Stimulated activated memory B cell treated with anti-CD40 and anti-IgM and Interleukin-4, amounts not matched to agents 10 μg/mL and 1 μg/mL and 100 μg/mL, for 72 hours (primary cell): ENCODE results near the gene MELTF.
A peak's percentile ranks its signal among the peaks of the same experiment; 100 is the strongest.

Source experiments
- ATAC-seq: fragments of 150-1000 bp; cut with Tn5 transposase; 2 replicates; pipeline ENCODE4 v1.10.0; 2021
- H3K27ac Mint-ChIP-seq: one replicate; pipeline ENCODE4 v1.8.0; 2022; ENCODE audit warnings: mild to moderate bottlenecking, mixed read lengths
- H3K27me3 Mint-ChIP-seq: one replicate; pipeline ENCODE4 v1.8.0; 2022; ENCODE audit warnings: mixed read lengths
- H3K36me3 Mint-ChIP-seq: one replicate; pipeline ENCODE4 v1.8.0; 2022; ENCODE audit warnings: mixed read lengths
- H3K4me1 Mint-ChIP-seq: one replicate; pipeline ENCODE4 v1.8.0; 2022; ENCODE audit warnings: mixed read lengths
- H3K4me3 Mint-ChIP-seq: one replicate; pipeline ENCODE4 v1.8.0; 2022; ENCODE audit warnings: mild to moderate bottlenecking, moderate library complexity, mixed read lengths
- H3K9me3 Mint-ChIP-seq: one replicate; pipeline ENCODE4 v1.8.0; 2022; ENCODE audit warnings: mixed read lengths

MELTF gene

DNA sequence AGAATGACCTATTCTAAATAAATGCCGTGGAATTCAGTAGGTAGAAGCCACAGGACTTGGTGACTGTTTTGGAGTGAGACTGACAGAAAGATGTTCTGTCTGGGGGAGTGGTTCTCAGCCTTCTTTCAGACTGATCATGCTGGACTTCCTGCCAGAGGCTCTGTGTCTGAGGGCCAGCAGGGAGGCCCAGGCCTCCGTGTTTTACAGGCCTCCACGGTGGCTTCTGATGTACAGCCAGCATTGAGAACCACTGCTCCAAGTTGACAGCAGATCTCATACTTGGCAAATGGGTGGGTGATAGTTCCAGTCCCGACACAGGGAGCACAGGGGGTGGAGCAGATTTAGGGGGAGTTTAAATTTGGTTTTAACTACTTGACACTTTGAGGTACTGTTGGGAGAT lies 54.3 kb downstream of the MELTF start:
- H3K9me3 Mint-ChIP-seq: no peaks in the 10 kb centered on the region
- peaks cover 16% of the 10 kb centered on the region for H3K4me1 Mint-ChIP-seq
- H3K36me3 Mint-ChIP-seq: no peaks in the 10 kb centered on the region
- peaks cover 48% of the 10 kb centered on the region for H3K27me3 Mint-ChIP-seq
- H3K27ac Mint-ChIP-seq: no peak overlapping the region
- no peak for ATAC-seq
- no peak overlapping the region for H3K4me3 Mint-ChIP-seq

DNA sequence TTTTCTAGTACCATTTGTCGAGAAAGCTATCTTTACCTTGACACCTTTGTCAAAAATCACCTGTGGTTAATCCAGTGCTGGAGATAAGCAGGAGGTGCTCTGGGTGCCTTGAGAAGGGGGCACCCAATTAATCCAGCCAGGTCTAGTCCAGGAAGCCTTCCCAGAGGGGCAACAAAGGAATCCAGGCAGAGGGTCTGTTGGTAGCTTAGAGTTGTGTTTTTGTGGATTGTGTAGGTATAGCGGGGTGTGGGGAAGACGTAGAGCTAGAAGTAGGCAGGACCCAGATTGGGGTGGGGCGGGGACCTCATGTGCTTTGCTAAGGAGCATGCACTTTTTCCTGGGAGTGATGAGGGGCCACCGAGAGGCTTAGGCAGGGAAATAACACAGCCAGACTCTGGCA lies 55.0 kb downstream of the MELTF start:
- no peaks in the 10 kb centered on the region for H3K36me3 Mint-ChIP-seq
- no peak overlapping the region for H3K4me3 Mint-ChIP-seq
- H3K4me1 Mint-ChIP-seq: peaks cover 20% of the 10 kb centered on the region
- H3K9me3 Mint-ChIP-seq: no peaks in the 10 kb centered on the region
- no peak overlapping the region for H3K27ac Mint-ChIP-seq
- peaks cover 41% of the 10 kb centered on the region for H3K27me3 Mint-ChIP-seq
- no peak for ATAC-seq

DNA sequence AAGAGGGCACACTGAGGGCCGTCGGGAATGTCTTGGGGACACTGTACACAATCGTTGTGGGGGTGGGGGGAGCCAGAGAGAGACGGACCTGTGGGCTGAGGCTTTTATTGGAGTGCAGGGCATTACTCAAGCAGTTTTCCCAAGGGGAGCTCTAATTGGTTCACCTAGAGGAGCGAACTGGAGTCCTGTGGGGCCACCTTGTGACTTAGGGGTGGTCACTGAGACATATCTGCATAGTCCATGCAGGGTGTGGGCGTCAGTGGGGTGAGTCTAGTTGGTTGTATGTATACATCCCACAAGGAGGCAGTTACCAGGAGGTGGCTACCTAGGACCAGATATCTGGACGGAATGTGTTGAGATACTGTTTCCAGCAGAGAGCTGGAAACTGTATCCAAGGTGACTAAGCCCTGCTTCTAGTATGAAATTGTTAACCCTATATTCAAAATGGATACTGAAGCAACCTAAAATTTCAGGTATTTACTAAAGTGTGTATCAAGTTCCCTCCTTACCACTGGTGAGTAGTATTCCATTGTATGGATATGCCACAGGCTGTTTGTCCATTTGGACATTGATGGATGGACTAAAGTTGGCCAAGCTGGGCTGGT lies 58.4 kb downstream of the MELTF start:
- Mint-ChIP-seq H3K9me3 (peaks cover 1% of the 10 kb centered on the region), H3K4me1 (peaks cover 24% of the 10 kb centered on the region), H3K36me3 (peaks cover 8% of the 10 kb centered on the region), H3K27me3 (peaks cover 25% of the 10 kb centered on the region), H3K27ac (peak overlapping the region; percentile 66), H3K4me3 (peak overlapping the region; percentile 75)
- ATAC-seq: no peak

DNA sequence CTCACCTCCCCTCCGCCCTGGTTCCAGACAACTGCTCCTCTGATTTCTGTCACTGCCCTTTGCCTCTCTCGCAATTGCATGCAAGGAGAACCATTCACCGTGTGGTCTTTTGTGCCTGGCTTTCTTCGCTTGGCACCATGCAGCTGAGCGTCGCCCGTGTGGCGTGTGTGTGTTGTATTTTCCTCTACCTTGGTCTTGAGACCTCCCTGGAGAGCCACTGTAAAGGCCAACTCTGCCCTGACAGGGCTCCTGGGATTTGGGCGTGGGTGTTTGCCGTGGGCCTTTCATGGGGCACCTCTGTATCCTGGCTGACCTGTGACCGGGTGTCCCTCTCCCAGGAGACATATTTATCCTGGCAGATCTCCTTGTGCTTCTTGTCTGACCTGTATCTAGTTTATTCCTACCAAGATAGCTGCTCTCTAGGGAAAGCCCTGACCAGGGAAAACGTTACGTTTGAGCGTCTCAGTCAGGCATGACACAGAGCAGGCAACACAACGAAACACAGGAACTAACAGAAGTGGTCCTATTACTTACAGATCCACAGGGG lies 59.0 kb downstream of the MELTF start:
- peak; percentile 10 for ATAC-seq
- peak overlapping the region; percentile 66 for H3K27ac Mint-ChIP-seq
- peaks cover 14% of the 10 kb centered on the region for H3K36me3 Mint-ChIP-seq
- peak overlapping the region; percentile 75 for H3K4me3 Mint-ChIP-seq
- H3K27me3 Mint-ChIP-seq: peaks cover 21% of the 10 kb centered on the region
- H3K4me1 Mint-ChIP-seq: peaks cover 28% of the 10 kb centered on the region
- peaks cover 6% of the 10 kb centered on the region for H3K9me3 Mint-ChIP-seq

DNA sequence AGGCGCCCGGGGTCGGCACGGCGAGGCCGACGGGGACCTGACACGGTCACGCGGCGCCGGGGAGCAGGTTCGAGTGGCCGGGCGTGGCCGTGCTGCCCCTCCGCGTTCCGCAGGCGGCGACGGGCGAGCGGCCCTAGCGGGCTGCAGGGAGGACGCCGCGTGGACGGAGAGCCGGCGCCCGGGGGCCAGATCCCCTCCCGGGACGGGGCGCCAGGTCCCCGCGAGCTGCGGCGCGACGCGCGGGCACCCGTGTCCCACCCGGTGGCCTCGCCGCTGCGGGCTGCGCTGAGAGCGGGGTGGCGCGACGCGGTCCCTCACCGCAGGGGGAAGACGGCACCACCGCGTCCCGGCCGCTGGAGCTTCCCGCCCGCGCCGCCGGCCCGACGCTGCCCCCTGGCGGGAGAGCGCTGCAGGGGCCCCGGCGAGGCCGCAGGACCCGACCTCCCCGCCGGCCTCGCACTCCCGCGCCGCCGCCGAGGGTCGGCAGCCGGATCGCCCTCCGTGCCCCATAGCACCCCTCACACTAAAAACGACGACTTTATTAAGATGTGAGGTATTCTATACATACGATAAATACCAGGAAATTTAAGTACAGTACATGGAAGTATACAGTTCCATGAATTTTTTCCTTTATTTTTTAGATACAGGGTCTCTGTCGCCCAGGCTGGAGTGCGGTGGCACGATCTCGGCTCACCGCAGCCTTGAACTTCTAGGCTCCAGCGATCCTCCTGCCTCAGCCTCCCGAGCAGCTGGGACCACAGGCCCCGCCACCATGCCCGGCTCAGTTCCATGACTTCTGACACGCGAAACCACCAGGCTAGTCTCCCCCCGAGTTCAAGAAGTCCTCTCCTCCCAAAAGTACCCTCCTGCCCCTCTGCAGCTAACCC lies 59.7 kb downstream of the MELTF start:
- Mint-ChIP-seq H3K9me3 (peaks cover 10% of the 10 kb centered on the region), H3K4me3 (peak overlapping the region; percentile 75), H3K4me1 (peaks cover 36% of the 10 kb centered on the region), H3K36me3 (peaks cover 21% of the 10 kb centered on the region), H3K27ac (peak overlapping the region; percentile 66), H3K27me3 (peaks cover 13% of the 10 kb centered on the region)
- peak; percentile 81 for ATAC-seq

DNA sequence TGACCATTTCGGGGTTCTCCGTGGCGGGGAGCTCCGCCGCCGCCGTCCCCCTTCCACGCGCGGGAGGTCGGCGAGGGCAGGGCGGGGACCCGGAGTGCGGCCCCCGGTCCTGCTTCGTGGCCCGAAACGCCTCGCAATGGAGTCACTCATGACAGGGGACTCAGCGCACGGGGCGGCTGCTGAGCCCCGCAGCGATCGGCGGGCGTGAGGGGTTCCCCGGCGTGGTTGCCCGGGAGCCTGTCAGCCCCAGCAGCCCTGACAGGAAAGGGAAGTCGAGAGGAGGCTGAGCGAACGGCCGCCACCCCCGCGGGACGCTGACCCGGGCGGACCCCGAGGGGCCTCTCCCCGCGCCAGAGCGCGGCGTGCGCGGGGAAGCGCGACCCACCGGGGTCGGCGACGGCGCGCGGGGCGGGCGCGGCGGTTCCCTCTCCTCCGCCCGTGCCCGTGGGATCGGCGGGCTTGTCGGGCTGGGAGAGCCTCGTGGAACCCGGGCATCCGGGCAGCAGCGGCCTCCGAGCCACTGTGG lies 60.4 kb downstream of the MELTF start:
- peak overlapping the region; percentile 46 for H3K27ac Mint-ChIP-seq
- ATAC-seq: peak; percentile 68
- peaks cover 23% of the 10 kb centered on the region for H3K36me3 Mint-ChIP-seq
- peaks cover 10% of the 10 kb centered on the region for H3K9me3 Mint-ChIP-seq
- H3K4me3 Mint-ChIP-seq: peak overlapping the region; percentile 82
- peaks cover 41% of the 10 kb centered on the region for H3K4me1 Mint-ChIP-seq
- H3K27me3 Mint-ChIP-seq: peaks cover 7% of the 10 kb centered on the region

DNA sequence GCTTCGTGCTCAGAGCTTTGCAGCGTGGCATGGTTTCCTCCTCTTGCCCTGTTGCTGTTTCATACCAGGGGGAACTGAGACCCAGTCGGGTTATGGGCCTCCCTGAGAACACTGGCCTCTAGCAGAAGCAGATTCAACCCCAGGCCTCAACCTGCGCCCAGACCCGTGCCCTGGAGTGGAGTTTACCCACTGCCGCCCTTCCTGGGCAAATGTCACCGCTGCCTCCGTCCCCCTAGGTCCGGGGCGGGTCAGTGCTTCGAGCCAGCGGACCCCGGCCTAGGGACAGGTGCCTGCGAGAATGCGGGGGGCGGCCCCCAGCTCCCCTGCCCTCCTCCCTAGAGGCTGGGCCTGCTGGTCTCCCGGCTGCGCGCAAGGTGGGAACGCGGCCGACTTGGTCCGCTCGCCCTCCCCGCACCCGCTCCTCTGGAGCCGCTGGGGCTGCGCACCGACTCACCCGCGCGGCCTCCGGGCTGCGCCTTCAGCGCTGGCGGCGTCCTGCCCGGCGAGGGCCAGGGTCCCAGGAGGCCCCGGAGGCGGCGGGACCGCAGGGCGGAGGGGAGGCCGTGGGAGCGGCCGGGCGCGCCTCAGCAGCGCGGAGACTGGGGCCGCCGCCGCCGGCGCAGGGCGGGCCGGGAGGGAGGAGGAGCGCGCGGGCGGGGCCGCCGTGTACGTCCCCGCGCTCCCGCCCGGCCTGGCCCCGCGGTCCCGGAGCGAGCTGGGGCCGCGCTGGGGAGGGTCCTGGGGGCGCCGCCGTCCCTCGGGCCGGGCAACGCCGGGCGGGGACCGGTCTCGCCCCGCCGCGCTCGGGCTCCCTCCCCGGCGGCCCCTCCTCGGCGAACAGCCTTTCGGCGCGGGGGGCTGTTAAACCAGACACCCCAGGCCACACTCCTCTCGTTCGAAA lies 61.1 kb downstream of the MELTF start, which contains the start of gene PIGZ:
Gene PIGZ, minus strand, starts transcription at position 601 of the 901 bp plus-strand sequence. CDS start 16,802 bp downstream, outside the sequence.
- Mint-ChIP-seq H3K4me1 (peaks cover 43% of the 10 kb centered on the region), H3K4me3 (peak within 1 kb of the TSS; percentile 82), H3K27ac (peak within 1 kb of the TSS; percentile 46), H3K27me3 (peaks cover 7% of the 10 kb centered on the region), H3K9me3 (peaks cover 10% of the 10 kb centered on the region), H3K36me3 (peaks cover 23% of the 10 kb centered on the region)
- peak; percentile 81 for ATAC-seq

DNA sequence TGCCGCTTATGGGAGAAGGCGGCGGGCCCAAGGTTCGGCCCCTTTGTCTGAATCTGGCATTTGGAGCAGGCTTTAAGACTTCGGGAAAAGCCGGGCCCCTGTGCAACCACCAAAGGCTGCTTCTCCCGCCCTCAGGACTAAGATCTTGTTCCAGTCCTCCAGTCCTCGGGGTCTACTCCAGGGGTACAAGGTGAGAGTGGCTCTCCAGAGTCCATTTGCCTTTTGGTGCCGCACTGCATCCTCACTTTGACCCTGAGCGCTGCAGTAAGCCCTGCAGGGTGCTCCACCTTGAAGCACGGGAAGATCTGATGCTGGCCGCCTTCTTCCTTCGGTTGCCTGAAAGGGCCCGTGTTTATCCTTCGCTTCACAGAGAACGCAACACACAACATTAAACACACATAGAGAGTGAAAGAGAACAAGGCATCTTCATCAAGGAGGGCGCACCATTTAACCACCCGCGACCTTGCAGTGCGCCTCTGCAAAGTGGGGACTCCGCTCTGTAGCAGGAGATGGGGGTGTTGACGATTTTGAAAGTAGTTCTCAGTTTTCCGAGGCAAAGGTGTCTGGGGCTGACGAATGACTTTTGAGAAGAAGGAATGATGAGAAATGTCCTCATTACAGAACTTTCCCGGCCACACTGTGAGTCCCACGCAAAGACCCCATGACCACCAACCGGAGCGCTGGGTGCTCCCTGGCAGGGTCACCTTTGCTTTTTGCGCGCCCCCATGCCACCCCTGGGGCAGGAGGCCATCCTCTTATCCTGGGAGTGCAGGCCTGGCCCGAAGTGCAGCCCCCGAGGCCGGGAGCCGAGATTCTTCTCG lies 62.0 kb downstream of the MELTF start:
- peaks cover 23% of the 10 kb centered on the region for H3K36me3 Mint-ChIP-seq
- peak overlapping the region; percentile 63 for H3K4me3 Mint-ChIP-seq
- no peak for ATAC-seq
- peaks cover 10% of the 10 kb centered on the region for H3K9me3 Mint-ChIP-seq
- H3K27ac Mint-ChIP-seq: no peak overlapping the region
- peaks cover 51% of the 10 kb centered on the region for H3K4me1 Mint-ChIP-seq
- peaks cover 7% of the 10 kb centered on the region for H3K27me3 Mint-ChIP-seq

DNA sequence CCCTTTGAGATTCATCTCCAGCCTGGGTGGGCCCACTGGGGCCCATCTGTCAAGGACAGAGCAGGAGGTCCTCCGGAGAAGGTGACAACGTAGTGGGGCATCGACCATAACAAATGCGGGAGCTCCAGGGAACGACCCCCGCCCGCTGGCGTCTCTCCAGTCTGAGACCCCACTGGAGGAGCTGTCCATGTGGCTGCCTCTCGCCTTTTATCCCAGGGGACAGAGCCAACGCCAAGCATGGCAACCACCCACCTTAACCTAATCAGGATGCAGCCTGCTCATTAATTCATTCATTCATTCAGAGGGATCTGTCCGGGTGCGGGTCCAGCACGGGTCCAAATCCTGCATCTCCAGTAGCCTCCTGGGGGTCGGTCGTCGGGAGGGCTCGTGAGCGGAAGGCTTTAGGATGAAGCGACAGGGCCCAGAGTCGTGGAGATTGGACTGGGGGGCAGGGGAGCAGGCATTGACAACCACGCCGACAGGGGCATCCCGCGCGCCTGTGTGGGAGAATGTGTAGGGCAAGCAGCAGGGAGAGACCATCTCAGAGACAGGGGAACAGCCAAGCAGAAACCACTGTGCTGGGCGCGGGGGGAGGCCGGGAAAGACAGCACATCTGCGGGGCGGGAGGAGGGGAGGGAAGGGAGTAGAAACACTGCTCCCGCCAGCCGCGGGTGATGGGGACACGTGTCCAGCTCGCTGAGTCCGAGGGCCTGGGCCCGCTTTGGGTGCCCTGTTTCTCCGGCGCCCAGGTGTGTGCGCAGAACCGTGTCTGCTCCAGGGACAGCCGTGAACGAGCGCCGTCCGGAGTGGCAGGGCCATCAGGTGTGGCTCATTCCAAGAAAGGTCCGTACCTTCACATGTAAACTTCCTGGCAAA lies 62.9 kb downstream of the MELTF start:
- H3K36me3 Mint-ChIP-seq: peaks cover 23% of the 10 kb centered on the region
- H3K27ac Mint-ChIP-seq: no peak overlapping the region
- peaks cover 60% of the 10 kb centered on the region for H3K4me1 Mint-ChIP-seq
- H3K9me3 Mint-ChIP-seq: peaks cover 10% of the 10 kb centered on the region
- no peak for ATAC-seq
- H3K27me3 Mint-ChIP-seq: peaks cover 7% of the 10 kb centered on the region
- peak overlapping the region; percentile 16 for H3K4me3 Mint-ChIP-seq

DNA sequence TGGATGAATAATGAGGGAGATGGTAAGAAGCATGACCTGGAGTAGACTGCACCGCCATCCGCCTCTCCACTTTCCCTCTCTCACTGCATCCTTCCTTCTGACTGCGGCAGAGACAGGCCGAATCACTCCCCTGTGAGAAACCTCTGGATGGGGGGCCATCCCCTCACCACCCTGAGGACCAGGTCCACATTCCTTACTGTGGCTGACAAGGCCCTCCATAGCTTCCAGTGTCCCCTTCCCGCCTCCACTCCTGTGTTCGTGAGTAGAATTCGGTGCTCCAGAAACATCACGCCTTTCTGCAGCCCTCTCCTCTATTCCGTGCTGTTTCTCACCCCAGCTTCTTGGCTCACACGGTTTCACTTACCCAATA lies 63.8 kb downstream of the MELTF start:
- ATAC-seq: no peak
- Mint-ChIP-seq H3K27ac (no peak overlapping the region), H3K27me3 (peaks cover 1% of the 10 kb centered on the region), H3K4me1 (peaks cover 59% of the 10 kb centered on the region), H3K4me3 (no peak overlapping the region), H3K36me3 (peaks cover 23% of the 10 kb centered on the region), H3K9me3 (peaks cover 10% of the 10 kb centered on the region)

DNA sequence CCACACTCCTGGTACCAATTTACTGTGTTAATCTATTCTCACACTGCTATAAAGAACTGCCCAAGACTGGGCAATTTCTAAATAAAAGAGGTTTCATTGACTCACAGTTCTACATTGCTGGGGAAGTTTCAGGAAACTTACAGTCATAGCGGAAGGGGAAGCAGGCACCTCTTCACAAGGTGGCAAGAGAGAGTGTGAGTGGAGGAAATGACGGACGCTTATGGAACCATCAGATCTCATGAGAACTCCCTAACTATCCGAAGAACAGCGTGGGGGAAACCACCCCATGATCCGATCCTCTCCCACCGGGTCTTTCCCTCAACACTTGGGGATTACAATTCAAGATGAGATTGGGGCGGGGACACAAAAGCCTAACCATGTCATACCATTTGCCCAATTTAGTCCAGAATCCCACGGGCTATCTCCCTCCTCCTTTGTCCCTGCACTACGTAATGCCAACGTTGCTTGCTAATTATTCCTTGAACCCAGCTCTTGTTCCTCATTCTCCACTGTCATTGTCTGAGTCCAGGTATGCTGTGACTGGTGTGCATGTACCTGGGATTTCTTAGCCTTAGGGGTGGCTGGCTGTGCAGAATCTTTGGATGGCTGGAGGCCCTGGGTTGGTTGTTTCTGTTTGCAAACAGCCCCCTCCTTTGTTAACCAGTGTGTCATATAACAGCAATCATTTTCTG lies 64.4 kb downstream of the MELTF start:
- Mint-ChIP-seq H3K27ac (no peak overlapping the region), H3K9me3 (peaks cover 10% of the 10 kb centered on the region), H3K4me3 (no peak overlapping the region), H3K27me3 (no peaks in the 10 kb centered on the region), H3K36me3 (peaks cover 23% of the 10 kb centered on the region), H3K4me1 (peaks cover 53% of the 10 kb centered on the region)
- ATAC-seq: no peak

DNA sequence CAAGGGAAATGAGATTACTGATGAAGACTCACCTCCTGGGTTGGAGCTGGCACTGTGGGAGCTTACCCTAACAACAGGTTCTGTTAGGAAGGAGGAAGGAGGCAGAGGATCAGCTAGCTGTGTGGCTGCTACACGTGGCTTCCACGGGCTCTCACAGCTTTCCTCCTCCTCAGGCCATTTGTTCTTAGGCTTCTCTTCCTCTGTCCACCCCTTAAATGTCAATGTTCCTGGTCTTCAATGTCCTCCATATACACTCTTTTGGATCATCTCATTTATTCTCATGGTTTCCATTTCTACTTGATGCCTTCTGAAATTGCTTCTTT lies 66.0 kb downstream of the MELTF start:
- no peak overlapping the region for H3K27ac Mint-ChIP-seq
- no peak overlapping the region for H3K4me3 Mint-ChIP-seq
- no peaks in the 10 kb centered on the region for H3K27me3 Mint-ChIP-seq
- H3K4me1 Mint-ChIP-seq: peaks cover 50% of the 10 kb centered on the region
- H3K9me3 Mint-ChIP-seq: peaks cover 10% of the 10 kb centered on the region
- no peak for ATAC-seq
- peaks cover 23% of the 10 kb centered on the region for H3K36me3 Mint-ChIP-seq
